ENCODE measurements around the gene KLC1.

- no peak for TF ChIP-seq CTCF (IDR thresholded peaks at IDR 0.05)
- TF ChIP-seq EZH2 (IDR thresholded peaks at IDR 0.05; ENCODE audit: borderline replicate concordance, insufficient read depth, low read depth, low read length, poor library complexity, severe bottlenecking) = no peak
Measured at GRCh38 chr14:103749452-103749851, 120.4 kb downstream of the KLC1 start.

Measured in B cell (primary cell).